DMS114 treated with DMSO at 0.1 percent for 48 hours (cell line): ENCODE results near the gene CLNK.

Experiments
- DNase-seq: peaks from one replicate; lab custom pipeline; 2025; ENCODE audit not compliant: unreplicated experiment; lab: John Stamatoyannopoulos, UW

Gene CLNK

GRCh38 chr4:10701702-10702460 lies 17.3 kb upstream of the CLNK start:
- no peak for DNase-seq

- no peak for DNase-seq
These were observed 16.6 kb upstream of the CLNK start for GRCh38 chr4:10701161-10701560.

GRCh38 chr4:10698172-10698571 lies 13.6 kb upstream of the CLNK start:
- no peak for DNase-seq

GRCh38 chr4:10697086-10697485 lies 12.5 kb upstream of the CLNK start:
- no peak for DNase-seq

GRCh38 chr4:10696253-10696652 lies 11.7 kb upstream of the CLNK start:
- no peak for DNase-seq

- DNase-seq: no peak
These were observed 10.3 kb upstream of the CLNK start for GRCh38 chr4:10694828-10695209.

GRCh38 chr4:10694151-10694827 lies 9.7 kb upstream of the CLNK start:
- no peak for DNase-seq

GRCh38 chr4:10691651-10692050 lies 7.1 kb upstream of the CLNK start:
- no peak for DNase-seq

GRCh38 chr4:10690185-10690907 lies 5.8 kb upstream of the CLNK start:
- no peak for DNase-seq

- DNase-seq: no peak
These were observed 4.3 kb upstream of the CLNK start for GRCh38 chr4:10688846-10689245.

- DNase-seq: no peak
These were observed 3.5 kb upstream of the CLNK start for GRCh38 chr4:10688022-10688421.

GRCh38 chr4:10687526-10687925 lies 3.0 kb upstream of the CLNK start:
- no peak for DNase-seq

GRCh38 chr4:10682397-10682796 lies 2.2 kb downstream of the CLNK start:
- no peak for DNase-seq

GRCh38 chr4:10677796-10678497 lies 6.6 kb downstream of the CLNK start:
- no peak for DNase-seq

- DNase-seq: no peak
These were observed 10.7 kb downstream of the CLNK start for GRCh38 chr4:10673817-10674369.

GRCh38 chr4:10672379-10672778 lies 12.2 kb downstream of the CLNK start:
- DNase-seq: no peak

- no peak for DNase-seq
These were observed 12.8 kb downstream of the CLNK start for GRCh38 chr4:10671799-10672198.

GRCh38 chr4:10671366-10671765 lies 13.2 kb downstream of the CLNK start:
- no peak for DNase-seq

GRCh38 chr4:10670321-10670720 lies 14.2 kb downstream of the CLNK start:
- DNase-seq: no peak

- DNase-seq: no peak
These were observed 16.8 kb downstream of the CLNK start for GRCh38 chr4:10667701-10668326.

GRCh38 chr4:10666616-10667015 lies 18.0 kb downstream of the CLNK start:
- DNase-seq: no peak
